GM12878 (cell line): ENCODE measurements around the gene PLEKHD1.

Source experiments
- CHD4 ChIP-seq: fragments of 200-600 bp; sonication (generic); IDR thresholded peaks from 2 replicates; pipeline ENCODE4 v1.6.1; 2016; ENCODE audit warnings: mild to moderate bottlenecking
- EP300 ChIP-seq, 2 experiments: fragments of 150-350 bp in 1 of 2; IDR thresholded peaks; 2 replicates each; pipeline ENCODE4 v1.6.1; 2011 to 2012; ENCODE audit warnings: low read depth in 2 of 2, low read length in 2 of 2, borderline replicate concordance in 1 of 2, improper control_type of control experiment in 1 of 2, inconsistent platforms in 1 of 2; ENCODE audit not compliant: control insufficient read depth in 1 of 2
- JUND ChIP-seq: IDR thresholded peaks from 2 replicates; pipeline ENCODE4 v1.6.1; 2012; ENCODE audit warnings: low read depth, mild to moderate bottlenecking, low read length, improper control_type of control experiment, moderate library complexity
- NFYB ChIP-seq: IDR thresholded peaks from 2 replicates; pipeline ENCODE4 v1.6.1; 2011; ENCODE audit warnings: low read depth, mild to moderate bottlenecking, low read length, improper control_type of control experiment, moderate library complexity; ENCODE audit not compliant: insufficient read depth
- NRF1 ChIP-seq: conservative IDR thresholded peaks from 2 replicates; pipeline ENCODE4 v1.6.1; 2011; ENCODE audit warnings: mild to moderate bottlenecking, low read depth, low read length, improper control_type of control experiment
- POLR2AphosphoS5 ChIP-seq: IDR thresholded peaks from 2 replicates; pipeline ENCODE4 v1.6.1; 2011; ENCODE audit warnings: mild to moderate bottlenecking, low read length, inconsistent platforms
- RUNX3 ChIP-seq: IDR thresholded peaks from 2 replicates; pipeline ENCODE4 v1.6.1; 2012; ENCODE audit warnings: low read length, inconsistent platforms
- SIX5 ChIP-seq: IDR thresholded peaks from 2 replicates; pipeline ENCODE4 v1.6.1; 2011; ENCODE audit warnings: mild to moderate bottlenecking, low read depth, low read length, moderate library complexity; ENCODE audit not compliant: severe bottlenecking
- SMAD1 ChIP-seq: fragments of 450-650 bp; IDR thresholded peaks from 2 replicates; pipeline ENCODE4 v1.6.1; 2018; ENCODE audit warnings: mild to moderate bottlenecking, low read depth; ENCODE audit not compliant: partially characterized antibody
- SUPT20H ChIP-seq: IDR thresholded peaks from 2 replicates; pipeline ENCODE4 v1.6.1; 2011; ENCODE audit warnings: low read depth, mild to moderate bottlenecking, low read length, moderate library complexity, borderline replicate concordance; ENCODE audit not compliant: control insufficient read depth
- TAF1 ChIP-seq: IDR thresholded peaks from 2 replicates; pipeline ENCODE4 v1.6.1; 2011; ENCODE audit warnings: mild to moderate bottlenecking, low read depth, low read length, borderline replicate concordance
- TF ChIP-seq, protein P1 (sequence below), 3 experiments: IDR thresholded peaks in 2 of 3; conservative IDR thresholded peaks in 1 of 3; 2 replicates each; pipeline ENCODE4 v1.5.1; 2011; ENCODE audit warnings: low read depth in 3 of 3, low read length in 3 of 3, mild to moderate bottlenecking in 3 of 3, control low read depth in 2 of 3, moderate library complexity in 2 of 3, inconsistent platforms in 1 of 3, mixed read lengths in 1 of 3; ENCODE audit not compliant: control insufficient read depth in 2 of 3, insufficient read depth in 1 of 3; ENCODE audit errors: extremely low read depth in 1 of 3
- TF ChIP-seq, protein P2 (sequence below): fragments of 450-650 bp; IDR thresholded peaks from 2 replicates; pipeline ENCODE4 v1.6.1; 2017; ENCODE audit warnings: antibody characterized with exemption, mild to moderate bottlenecking, moderate library complexity
- TF ChIP-seq, protein P3 (sequence below): IDR thresholded peaks from 2 replicates; pipeline ENCODE4 v1.6.1; 2011; ENCODE audit warnings: low read depth, mild to moderate bottlenecking, low read length, moderate library complexity, borderline replicate concordance; ENCODE audit errors: extremely low read depth

DNA sequence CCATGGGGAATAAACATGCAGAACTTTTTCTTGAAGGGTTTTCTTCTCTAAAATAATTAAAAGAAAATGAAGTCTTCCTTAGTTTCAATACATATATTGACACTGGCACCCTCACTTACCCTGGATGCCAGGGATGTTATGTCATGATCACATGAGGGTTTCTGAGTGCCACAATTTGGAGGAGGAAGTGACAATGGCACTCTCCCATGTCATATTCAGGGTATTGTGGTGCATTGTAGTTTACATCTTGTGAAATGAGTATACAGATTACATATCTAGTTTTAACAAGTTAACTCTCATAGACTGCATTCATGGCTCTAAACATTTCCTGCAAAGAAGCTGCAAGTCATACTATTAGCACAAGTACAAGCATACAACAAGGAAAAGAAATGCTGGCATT is 52.4 kb downstream of the PLEKHD1 start:
- TF ChIP-seq CHD4 (no peak), POLR2AphosphoS5 (no peak), JUND (no peak), SUPT20H (no peak), SIX5 (no peak), RUNX3 (no peak), NRF1 (no peak), SMAD1 (no peak), NFYB (no peak), TAF1 (no peak), EP300 (IDR thresholded peaks at IDR 0.05; ENCODE audit: borderline replicate concordance in 1 of 2, control insufficient read depth in 1 of 2, low read depth in 2 of 2, low read length in 2 of 2) (no peak)
- TF ChIP-seq, protein P1, sequence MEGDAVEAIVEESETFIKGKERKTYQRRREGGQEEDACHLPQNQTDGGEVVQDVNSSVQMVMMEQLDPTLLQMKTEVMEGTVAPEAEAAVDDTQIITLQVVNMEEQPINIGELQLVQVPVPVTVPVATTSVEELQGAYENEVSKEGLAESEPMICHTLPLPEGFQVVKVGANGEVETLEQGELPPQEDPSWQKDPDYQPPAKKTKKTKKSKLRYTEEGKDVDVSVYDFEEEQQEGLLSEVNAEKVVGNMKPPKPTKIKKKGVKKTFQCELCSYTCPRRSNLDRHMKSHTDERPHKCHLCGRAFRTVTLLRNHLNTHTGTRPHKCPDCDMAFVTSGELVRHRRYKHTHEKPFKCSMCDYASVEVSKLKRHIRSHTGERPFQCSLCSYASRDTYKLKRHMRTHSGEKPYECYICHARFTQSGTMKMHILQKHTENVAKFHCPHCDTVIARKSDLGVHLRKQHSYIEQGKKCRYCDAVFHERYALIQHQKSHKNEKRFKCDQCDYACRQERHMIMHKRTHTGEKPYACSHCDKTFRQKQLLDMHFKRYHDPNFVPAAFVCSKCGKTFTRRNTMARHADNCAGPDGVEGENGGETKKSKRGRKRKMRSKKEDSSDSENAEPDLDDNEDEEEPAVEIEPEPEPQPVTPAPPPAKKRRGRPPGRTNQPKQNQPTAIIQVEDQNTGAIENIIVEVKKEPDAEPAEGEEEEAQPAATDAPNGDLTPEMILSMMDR (IDR thresholded peaks at IDR 0.05 in 2 of 3, conservative IDR thresholded peaks at IDR 0.05 in 1 of 3; ENCODE audit: control insufficient read depth in 2 of 3, extremely low read depth in 1 of 3, insufficient read depth in 1 of 3, low read depth in 3 of 3, low read length in 3 of 3), result no peak
- TF ChIP-seq, protein P2, sequence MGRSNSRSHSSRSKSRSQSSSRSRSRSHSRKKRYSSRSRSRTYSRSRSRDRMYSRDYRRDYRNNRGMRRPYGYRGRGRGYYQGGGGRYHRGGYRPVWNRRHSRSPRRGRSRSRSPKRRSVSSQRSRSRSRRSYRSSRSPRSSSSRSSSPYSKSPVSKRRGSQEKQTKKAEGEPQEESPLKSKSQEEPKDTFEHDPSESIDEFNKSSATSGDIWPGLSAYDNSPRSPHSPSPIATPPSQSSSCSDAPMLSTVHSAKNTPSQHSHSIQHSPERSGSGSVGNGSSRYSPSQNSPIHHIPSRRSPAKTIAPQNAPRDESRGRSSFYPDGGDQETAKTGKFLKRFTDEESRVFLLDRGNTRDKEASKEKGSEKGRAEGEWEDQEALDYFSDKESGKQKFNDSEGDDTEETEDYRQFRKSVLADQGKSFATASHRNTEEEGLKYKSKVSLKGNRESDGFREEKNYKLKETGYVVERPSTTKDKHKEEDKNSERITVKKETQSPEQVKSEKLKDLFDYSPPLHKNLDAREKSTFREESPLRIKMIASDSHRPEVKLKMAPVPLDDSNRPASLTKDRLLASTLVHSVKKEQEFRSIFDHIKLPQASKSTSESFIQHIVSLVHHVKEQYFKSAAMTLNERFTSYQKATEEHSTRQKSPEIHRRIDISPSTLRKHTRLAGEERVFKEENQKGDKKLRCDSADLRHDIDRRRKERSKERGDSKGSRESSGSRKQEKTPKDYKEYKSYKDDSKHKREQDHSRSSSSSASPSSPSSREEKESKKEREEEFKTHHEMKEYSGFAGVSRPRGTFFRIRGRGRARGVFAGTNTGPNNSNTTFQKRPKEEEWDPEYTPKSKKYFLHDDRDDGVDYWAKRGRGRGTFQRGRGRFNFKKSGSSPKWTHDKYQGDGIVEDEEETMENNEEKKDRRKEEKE, result no peak
- TF ChIP-seq, protein P3, sequence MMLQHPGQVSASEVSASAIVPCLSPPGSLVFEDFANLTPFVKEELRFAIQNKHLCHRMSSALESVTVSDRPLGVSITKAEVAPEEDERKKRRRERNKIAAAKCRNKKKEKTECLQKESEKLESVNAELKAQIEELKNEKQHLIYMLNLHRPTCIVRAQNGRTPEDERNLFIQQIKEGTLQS, result no peak
